ENCODE results near the gene WNT2B. TPM values are rescaled to one million over a fixed set of nuclear protein-coding genes. Genes with fewer than 3 reads are reported as not detected.

WNT2B gene
- total RNA-seq, 6 experiments from 2014 or later: 1.9 to 3.8 (median 3.5) TPM

GRCh38 chr1:112546076-112546475 is 37.3 kb downstream of the WNT2B start:
- no peaks in the 10 kb centered on the region for H3K27me3 Mint-ChIP-seq (ENCODE audit: insufficient read depth)
- DNase-seq: no peak
- no peaks in the 10 kb centered on the region for H3K9me3 Mint-ChIP-seq
- no peak for TF ChIP-seq CTCF (IDR thresholded peaks at IDR 0.05)
- peaks cover 28% of the 10 kb centered on the region for H3K36me3 Mint-ChIP-seq (ENCODE audit: low read depth)
- peak overlapping the region; percentile 75 for H3K27ac Mint-ChIP-seq
- no peak overlapping the region for H3K4me3 Mint-ChIP-seq
- H3K4me1 Mint-ChIP-seq (ENCODE audit: low read depth): peaks cover 45% of the 10 kb centered on the region

GRCh38 chr1:112548547-112548946 is 39.8 kb downstream of the WNT2B start:
- Mint-ChIP-seq H3K27me3 (ENCODE audit: insufficient read depth) (no peaks in the 10 kb centered on the region), H3K4me3 (no peak overlapping the region), H3K36me3 (ENCODE audit: low read depth) (peaks cover 19% of the 10 kb centered on the region; the same call in 1 of the 2 replicates), H3K4me1 (ENCODE audit: low read depth) (peaks cover 26% of the 10 kb centered on the region), H3K27ac (no peak overlapping the region), H3K9me3 (no peaks in the 10 kb centered on the region)
- DNase-seq: no peak
- no peak for TF ChIP-seq CTCF (IDR thresholded peaks at IDR 0.05)

- H3K9me3 Mint-ChIP-seq: no peaks in the 10 kb centered on the region
- H3K4me3 Mint-ChIP-seq: no peak overlapping the region
- H3K36me3 Mint-ChIP-seq (ENCODE audit: low read depth): peaks cover 22% of the 10 kb centered on the region
- no peaks in the 10 kb centered on the region for H3K27me3 Mint-ChIP-seq (ENCODE audit: insufficient read depth)
- DNase-seq: no peak
- no peak for TF ChIP-seq CTCF (IDR thresholded peaks at IDR 0.05)
- peaks cover 20% of the 10 kb centered on the region for H3K4me1 Mint-ChIP-seq (ENCODE audit: low read depth)
- H3K27ac Mint-ChIP-seq: no peak overlapping the region
Observed at GRCh38 chr1:112549590-112549989, 40.8 kb downstream of the WNT2B start.

GRCh38 chr1:112554411-112554810 is 45.6 kb downstream of the WNT2B start:
- Mint-ChIP-seq H3K9me3 (no peaks in the 10 kb centered on the region), H3K4me1 (ENCODE audit: low read depth) (peaks cover 13% of the 10 kb centered on the region), H3K4me3 (no peak overlapping the region), H3K27ac (no peak overlapping the region), H3K36me3 (ENCODE audit: low read depth) (peaks cover 12% of the 10 kb centered on the region), H3K27me3 (ENCODE audit: insufficient read depth) (no peaks in the 10 kb centered on the region)
- TF ChIP-seq CTCF (IDR thresholded peaks at IDR 0.05): no peak
- no peak for DNase-seq

GRCh38 chr1:112557385-112557784 is 48.6 kb downstream of the WNT2B start:
- Mint-ChIP-seq H3K4me1 (ENCODE audit: low read depth) (peaks cover 13% of the 10 kb centered on the region), H3K27me3 (ENCODE audit: insufficient read depth) (no peaks in the 10 kb centered on the region), H3K9me3 (no peaks in the 10 kb centered on the region), H3K27ac (peak overlapping the region; percentile 83), H3K36me3 (ENCODE audit: low read depth) (peaks cover 6% of the 10 kb centered on the region), H3K4me3 (no peak overlapping the region; the same call in 1 of the 2 replicates)
- peak; percentile 28 for DNase-seq
- no peak for TF ChIP-seq CTCF (IDR thresholded peaks at IDR 0.05)

DNA sequence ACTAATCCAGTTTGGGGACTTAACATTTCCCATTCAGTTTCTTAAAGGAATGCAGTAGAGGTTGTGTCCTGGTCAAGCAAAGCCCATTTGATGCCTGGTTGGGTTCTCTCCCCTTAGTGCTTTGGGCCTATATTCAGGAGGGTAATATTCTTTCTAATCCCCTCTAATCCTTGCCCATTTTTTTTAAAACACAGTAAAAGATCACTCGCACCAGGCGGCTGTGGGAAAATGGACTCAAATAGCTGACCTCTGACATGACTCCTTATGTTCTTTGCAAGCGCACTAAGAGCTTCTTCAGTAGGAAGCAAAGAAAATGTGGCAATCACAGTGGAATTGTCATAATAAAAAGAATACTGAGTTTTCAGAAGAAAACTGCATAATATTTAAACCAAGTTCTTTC is 49.9 kb downstream of the WNT2B start:
- Mint-ChIP-seq H3K36me3 (ENCODE audit: low read depth) (peaks cover 6% of the 10 kb centered on the region), H3K4me3 (no peak overlapping the region), H3K9me3 (no peaks in the 10 kb centered on the region), H3K27ac (no peak overlapping the region), H3K4me1 (ENCODE audit: low read depth) (peaks cover 13% of the 10 kb centered on the region), H3K27me3 (ENCODE audit: insufficient read depth) (no peaks in the 10 kb centered on the region)
- DNase-seq: no peak
- no peak for TF ChIP-seq CTCF (IDR thresholded peaks at IDR 0.05)
